Measurements from ENCODE around the gene KLC3. TPM values are rescaled to one million over a fixed set of nuclear protein-coding genes. Genes with fewer than 3 reads are reported as not detected.
A peak's percentile ranks its signal among the peaks of the same experiment; 100 is the strongest.
"Not testable (repeated sequence)": the region's sequence is repeated elsewhere in the genome, so short reads cannot be mapped to it uniquely, and the experiment has no call there.

The KLC3 gene
- total RNA-seq, 1 donor from 2014 or later: not detected

DNA sequence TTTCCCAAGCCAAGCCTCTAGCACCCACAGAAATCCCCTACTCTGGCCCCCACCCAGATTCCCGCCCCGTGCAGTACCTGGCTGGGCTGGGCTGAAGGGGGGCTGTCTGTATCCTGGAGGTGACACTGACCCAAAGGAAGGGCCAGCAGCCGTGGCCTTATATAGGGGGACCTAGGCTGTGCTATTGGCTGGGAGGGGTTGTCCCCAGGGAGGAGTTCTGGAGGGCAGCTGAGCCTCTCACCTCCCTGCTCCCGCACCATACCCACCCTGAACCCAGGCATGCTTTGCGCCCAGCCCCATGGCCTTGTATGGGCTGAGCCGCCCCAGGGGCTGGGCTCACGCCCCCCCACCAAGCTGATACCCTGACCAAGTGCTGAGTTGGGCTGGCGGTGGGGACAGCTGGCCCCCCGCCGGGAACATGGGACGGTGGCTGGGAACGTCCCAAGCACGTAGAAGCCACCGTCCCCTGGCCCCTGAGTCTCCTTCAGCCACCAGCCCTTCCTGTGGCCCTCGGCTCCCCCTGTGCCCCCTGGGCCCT, 17.7 kb upstream of the KLC3 start, which contains the start of gene CKM:
CKM (minus strand) TSS at position 132 of the 538 bp plus-strand sequence. CDS start 3,162 bp downstream, outside the sequence.
- Mint-ChIP-seq H3K4me3 (no peak within 1 kb of the TSS), H3K4me1 (ENCODE audit: low read depth) (no peaks in the 10 kb centered on the region), H3K9me3 (no peaks in the 10 kb centered on the region), H3K36me3 (ENCODE audit: low read depth) (no peaks in the 10 kb centered on the region), H3K27ac (no peak within 1 kb of the TSS), H3K27me3 (ENCODE audit: insufficient read depth) (peaks cover 25% of the 10 kb centered on the region)
- DNase-seq (ENCODE audit: low spot score): no peak
- intact Hi-C loops (cut with micrococcal nuclease): no loop called here

DNA sequence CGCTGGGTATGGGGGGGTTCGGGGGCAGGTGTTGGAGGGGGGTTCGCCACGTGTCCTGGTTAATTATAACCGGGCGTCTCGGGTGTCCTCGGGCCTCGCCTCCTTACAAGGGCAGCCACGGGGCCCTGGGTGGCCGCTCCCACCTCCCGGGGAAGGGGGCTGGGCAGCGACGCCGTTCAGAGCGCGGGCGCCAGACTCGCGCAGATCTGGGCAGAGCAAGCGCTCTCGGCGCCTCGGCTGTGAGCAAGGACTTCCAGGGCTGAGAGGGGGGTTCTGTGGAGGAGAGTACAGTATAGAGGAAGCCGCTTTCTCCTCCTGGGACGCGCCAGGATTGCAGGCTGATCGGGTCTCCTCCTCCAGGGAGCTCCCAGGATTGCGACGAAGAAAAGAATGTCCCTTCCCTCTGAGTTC, 16.9 kb upstream of the KLC3 start:
- Mint-ChIP-seq H3K27me3 (ENCODE audit: insufficient read depth) (peaks cover 22% of the 10 kb centered on the region), H3K9me3 (no peaks in the 10 kb centered on the region), H3K27ac (no peak overlapping the region), H3K36me3 (ENCODE audit: low read depth) (no peaks in the 10 kb centered on the region), H3K4me1 (ENCODE audit: low read depth) (no peaks in the 10 kb centered on the region), H3K4me3 (no peak overlapping the region)
- no peak for DNase-seq (ENCODE audit: low spot score)
- intact Hi-C loops (cut with micrococcal nuclease): no loop called here

DNA sequence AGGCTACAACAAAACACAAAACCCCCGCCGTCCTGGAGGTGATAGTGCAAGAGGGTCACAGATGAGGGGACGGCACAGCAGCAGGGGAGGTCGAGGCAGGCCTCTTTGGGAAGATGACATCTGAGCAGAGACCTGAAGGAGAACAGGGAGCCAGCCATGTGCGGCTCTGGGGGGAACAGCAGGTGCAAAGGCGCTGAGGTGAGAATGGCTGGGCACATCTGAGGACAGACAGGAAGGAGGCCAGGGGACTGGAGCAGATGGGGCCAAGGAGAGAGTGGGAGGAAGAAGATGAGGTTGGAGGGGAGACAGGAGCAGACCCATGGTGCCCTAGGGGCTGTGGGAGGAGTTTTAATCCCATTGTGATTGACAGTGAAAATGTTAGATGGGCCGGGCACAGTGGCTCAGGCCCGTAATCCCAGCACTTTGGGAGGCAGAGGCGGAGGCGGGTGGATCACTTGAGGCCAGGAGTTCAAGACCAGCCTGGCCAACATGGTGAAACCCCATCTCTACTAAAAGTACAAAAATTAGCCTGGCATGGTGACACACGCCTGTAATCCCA, 16.1 kb upstream of the KLC3 start:
- Mint-ChIP-seq H3K4me1 (ENCODE audit: low read depth) (no peaks in the 10 kb centered on the region), H3K27me3 (ENCODE audit: insufficient read depth) (peaks cover 25% of the 10 kb centered on the region), H3K4me3 (no peak overlapping the region), H3K36me3 (ENCODE audit: low read depth) (no peaks in the 10 kb centered on the region), H3K9me3 (no peaks in the 10 kb centered on the region), H3K27ac (no peak overlapping the region)
- DNase-seq (ENCODE audit: low spot score): no peak
- intact Hi-C loops (cut with micrococcal nuclease): no loop called here

DNA sequence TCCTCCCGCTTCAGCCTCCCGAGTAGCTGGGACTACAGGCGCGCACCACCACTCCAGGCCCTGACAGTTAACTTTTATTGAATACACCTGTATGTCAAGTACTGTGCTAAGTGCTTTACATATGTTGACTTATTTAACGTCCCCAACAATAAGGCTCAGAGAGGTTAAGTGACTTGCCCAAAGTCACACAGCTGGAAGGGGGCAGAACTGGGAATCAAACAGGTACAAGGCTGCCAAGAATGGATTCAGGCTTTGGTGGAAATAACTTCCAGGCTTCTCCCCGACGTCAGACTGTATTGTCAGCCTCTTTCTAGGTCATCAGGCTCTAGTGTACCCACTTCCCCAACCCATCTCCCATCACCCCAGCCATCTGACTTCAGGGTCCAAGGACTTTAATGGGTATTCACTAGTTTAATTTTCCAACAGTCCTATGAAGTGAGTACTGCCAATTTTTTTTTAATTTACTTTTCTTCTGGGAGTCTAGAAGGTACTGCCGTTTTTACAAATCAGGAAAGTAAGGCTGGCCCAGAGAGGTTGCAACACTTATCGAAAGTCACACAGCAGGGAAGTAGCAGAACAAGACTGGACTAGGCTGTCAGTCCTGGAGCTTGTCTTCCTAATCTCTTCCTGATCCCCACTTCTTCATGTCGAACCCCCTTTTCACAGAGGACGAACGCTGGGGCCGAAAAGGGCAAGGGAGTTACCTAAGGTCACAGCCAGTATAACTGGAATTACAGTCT, 13.0 kb upstream of the KLC3 start:
- intact Hi-C loops (cut with micrococcal nuclease): no loop called here
- no peaks in the 10 kb centered on the region for H3K4me1 Mint-ChIP-seq (ENCODE audit: low read depth)
- DNase-seq (ENCODE audit: low spot score): no peak
- no peaks in the 10 kb centered on the region for H3K36me3 Mint-ChIP-seq (ENCODE audit: low read depth)
- no peak overlapping the region for H3K27ac Mint-ChIP-seq
- no peaks in the 10 kb centered on the region for H3K9me3 Mint-ChIP-seq
- no peak overlapping the region for H3K4me3 Mint-ChIP-seq
- peaks cover 21% of the 10 kb centered on the region for H3K27me3 Mint-ChIP-seq (ENCODE audit: insufficient read depth)

DNA sequence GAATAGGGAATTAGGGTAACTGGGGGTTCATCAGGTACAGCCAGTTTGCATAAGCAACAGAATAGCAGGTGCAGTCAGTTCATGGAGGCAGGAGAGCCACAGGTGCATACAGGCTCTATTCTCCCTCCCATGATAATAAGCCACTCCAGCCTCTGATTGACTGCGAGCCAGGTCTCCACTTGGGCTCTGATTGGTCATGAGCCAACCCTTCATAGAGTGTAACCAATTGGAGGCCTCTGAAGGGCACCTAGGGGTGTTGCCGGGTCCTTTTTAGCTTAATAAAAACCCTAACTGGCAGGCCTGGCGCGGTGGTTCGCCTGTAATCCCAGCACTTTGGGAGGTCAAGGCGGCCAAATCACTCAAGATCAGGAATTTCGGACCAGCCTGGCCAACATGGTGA, 9.1 kb upstream of the KLC3 start:
- H3K4me3 Mint-ChIP-seq: no peak overlapping the region
- no peak overlapping the region for H3K27ac Mint-ChIP-seq
- H3K27me3 Mint-ChIP-seq (ENCODE audit: insufficient read depth): peaks cover 6% of the 10 kb centered on the region
- no peaks in the 10 kb centered on the region for H3K4me1 Mint-ChIP-seq (ENCODE audit: low read depth)
- H3K9me3 Mint-ChIP-seq: no peaks in the 10 kb centered on the region
- DNase-seq (ENCODE audit: low spot score): no peak
- no peaks in the 10 kb centered on the region for H3K36me3 Mint-ChIP-seq (ENCODE audit: low read depth)
- intact Hi-C loops (cut with micrococcal nuclease): no loop called here

DNA sequence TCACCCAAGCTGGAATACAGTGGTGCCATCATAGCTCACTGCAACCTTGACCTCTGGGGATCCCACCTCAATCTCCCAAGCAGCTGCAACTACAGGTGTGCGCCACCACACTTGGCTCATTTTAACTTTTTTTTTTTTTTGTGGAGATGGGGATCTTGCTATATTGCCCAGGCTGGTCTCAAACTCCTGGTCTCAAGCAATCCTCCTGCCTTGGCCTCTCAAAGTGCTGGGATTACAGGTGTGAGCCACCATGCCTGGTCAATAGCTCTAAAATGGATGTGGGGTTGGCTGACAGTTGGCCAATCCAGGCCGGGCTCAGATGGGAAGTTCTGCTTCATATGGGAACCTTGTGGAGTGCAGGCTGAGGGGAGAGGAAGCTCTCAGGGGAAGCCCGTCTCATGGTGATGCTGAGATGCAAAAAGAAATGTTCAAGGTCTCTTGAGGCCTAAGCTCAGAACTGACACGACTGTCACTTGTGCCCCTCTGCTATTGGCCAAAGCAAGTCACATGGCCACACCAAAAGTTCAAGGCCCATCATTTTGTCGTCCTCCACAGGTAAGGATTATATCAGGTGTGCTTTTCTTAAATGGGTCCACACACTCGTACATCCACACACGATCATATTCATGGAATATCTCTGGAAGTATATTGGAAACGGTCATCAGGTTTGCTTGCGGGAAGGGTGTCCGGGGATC, 6.8 kb upstream of the KLC3 start:
- Mint-ChIP-seq H3K27me3 (ENCODE audit: insufficient read depth) (peaks cover 6% of the 10 kb centered on the region), H3K36me3 (ENCODE audit: low read depth) (no peaks in the 10 kb centered on the region), H3K27ac (no peak overlapping the region), H3K9me3 (no peaks in the 10 kb centered on the region), H3K4me3 (no peak overlapping the region), H3K4me1 (ENCODE audit: low read depth) (no peaks in the 10 kb centered on the region)
- no peak for DNase-seq (ENCODE audit: low spot score)
- intact Hi-C loops (cut with micrococcal nuclease): no loop called here

DNA sequence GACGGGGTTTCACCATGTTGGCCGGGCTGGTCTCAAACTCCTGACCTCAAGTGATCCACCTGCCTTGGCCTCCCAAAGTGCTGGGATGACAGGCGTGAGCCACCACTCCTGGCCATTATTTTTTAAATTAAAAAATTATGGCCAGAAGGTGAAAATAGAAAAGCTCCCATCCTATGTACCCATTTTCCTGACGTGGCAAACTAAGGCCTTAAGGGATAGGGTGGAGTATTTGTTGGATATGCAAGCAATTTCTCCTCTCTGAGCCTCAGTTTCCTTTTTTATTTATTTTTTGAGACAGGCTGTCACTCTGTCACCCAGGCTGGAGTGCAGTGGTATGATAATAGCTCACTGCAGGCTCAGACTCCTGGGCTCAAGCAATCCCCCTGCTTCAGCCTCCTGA, 5.7 kb upstream of the KLC3 start:
- DNase-seq (ENCODE audit: low spot score); intact Hi-C loops (cut with micrococcal nuclease): not testable (repeated sequence)

DNA sequence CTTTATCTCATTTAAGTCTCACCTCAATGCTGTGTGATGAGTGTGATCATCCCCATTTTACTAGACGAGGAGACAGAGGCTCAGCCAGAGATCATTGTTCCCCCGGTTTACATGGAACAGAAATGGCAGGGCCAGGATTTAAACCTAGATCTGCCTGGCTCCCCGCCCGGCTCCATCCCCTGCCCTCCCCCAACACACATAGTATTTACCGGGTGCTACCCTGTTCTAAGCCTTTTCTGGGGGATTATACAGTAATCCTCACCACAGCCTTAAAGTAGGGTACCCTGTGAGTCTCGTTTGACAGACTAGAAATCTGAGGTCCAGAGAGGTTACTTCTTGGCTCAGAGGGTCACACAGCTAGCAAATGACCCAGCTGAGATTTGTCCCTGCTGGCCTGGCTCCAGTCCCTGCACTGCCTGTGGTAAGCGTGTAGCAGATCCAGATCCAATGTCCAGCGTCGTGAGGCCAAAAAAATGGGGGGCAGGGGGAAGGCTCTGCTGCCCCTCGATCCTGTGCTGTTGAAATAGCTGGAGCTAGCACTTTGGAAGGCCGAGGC, 3.8 kb upstream of the KLC3 start:
- DNase-seq (ENCODE audit: low spot score): no peak
- H3K27me3 Mint-ChIP-seq (ENCODE audit: insufficient read depth): peaks cover 5% of the 10 kb centered on the region
- intact Hi-C loops (cut with micrococcal nuclease): no loop called here
- no peaks in the 10 kb centered on the region for H3K36me3 Mint-ChIP-seq (ENCODE audit: low read depth)
- H3K27ac Mint-ChIP-seq: no peak overlapping the region
- H3K4me3 Mint-ChIP-seq: no peak overlapping the region
- peaks cover 6% of the 10 kb centered on the region for H3K4me1 Mint-ChIP-seq (ENCODE audit: low read depth)
- no peaks in the 10 kb centered on the region for H3K9me3 Mint-ChIP-seq

More for the DNA sequence above, 5.7 kb upstream of the KLC3 start:
- H3K9me3 Mint-ChIP-seq; H3K27me3 Mint-ChIP-seq (ENCODE audit: insufficient read depth); H3K4me3 Mint-ChIP-seq; H3K4me1 Mint-ChIP-seq (ENCODE audit: low read depth); H3K27ac Mint-ChIP-seq; H3K36me3 Mint-ChIP-seq (ENCODE audit: low read depth): not testable (repeated sequence)

DNA sequence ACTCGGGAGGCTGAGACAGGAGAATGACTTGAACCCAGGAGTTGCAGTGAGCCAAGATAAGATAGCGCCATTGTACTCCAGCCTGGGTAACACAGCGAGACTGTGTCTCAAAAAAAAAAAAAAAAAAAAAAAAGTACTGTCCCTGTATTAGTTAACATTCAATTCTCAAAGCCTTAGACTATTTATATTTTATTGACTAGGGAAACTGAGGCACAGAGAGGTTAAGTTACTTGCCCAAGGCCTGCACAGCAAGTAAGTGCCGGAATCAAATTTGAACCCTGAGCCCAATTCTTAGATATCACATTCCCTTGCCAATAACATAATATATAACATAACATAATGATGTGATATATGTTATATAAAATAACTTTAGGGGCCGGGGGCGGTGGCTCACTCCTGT, 921 bp upstream of the KLC3 start:
- Mint-ChIP-seq H3K36me3 (ENCODE audit: low read depth) (no peaks in the 10 kb centered on the region), H3K27me3 (ENCODE audit: insufficient read depth) (peaks cover 9% of the 10 kb centered on the region), H3K4me3 (peak overlapping the region; percentile 54), H3K4me1 (ENCODE audit: low read depth) (peaks cover 6% of the 10 kb centered on the region), H3K9me3 (no peaks in the 10 kb centered on the region), H3K27ac (no peak overlapping the region)
- intact Hi-C loops (cut with micrococcal nuclease): loop anchor here (1.0 kb wide), 1 partner anchor 31 kb away; the partner anchor contains the start of gene ERCC2
- no peak for DNase-seq (ENCODE audit: low spot score)

DNA sequence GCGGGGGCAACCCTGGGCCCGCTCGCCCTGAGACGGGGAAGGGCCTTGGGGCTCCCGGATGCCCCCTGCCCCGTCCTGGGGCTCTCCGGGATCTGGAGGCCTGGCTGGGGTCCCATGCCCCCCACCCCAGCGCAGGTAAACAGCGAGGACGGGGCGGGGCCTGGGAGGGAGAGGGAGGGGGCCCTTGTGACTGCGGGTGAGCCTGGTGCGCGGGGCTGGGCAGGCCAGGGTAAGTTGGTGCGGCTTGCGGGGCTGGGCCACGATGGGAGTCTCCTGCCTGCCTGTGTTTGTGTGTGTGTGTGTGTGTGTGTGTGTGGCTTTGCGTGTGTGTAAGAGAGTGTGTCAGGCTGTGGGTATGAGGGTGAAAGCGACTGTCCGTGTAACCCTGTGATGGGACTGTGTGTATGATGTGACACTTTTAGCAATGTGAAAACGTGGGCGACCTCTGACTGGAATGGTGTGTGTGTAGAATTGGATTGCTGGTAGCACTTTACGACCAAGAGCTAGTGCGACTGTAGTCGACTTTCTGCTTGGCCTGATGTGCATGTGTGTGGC, 426 bp downstream of the KLC3 start:
- Mint-ChIP-seq H3K9me3 (no peaks in the 10 kb centered on the region), H3K36me3 (ENCODE audit: low read depth) (no peaks in the 10 kb centered on the region), H3K4me1 (ENCODE audit: low read depth) (peaks cover 6% of the 10 kb centered on the region), H3K4me3 (no peak overlapping the region), H3K27me3 (ENCODE audit: insufficient read depth) (peaks cover 10% of the 10 kb centered on the region), H3K27ac (no peak overlapping the region)
- intact Hi-C loops (cut with micrococcal nuclease): loop anchor here (1.0 kb wide), 1 partner anchor 29 kb away; the partner anchor contains the start of gene ERCC2
- no peak for DNase-seq (ENCODE audit: low spot score)

DNA sequence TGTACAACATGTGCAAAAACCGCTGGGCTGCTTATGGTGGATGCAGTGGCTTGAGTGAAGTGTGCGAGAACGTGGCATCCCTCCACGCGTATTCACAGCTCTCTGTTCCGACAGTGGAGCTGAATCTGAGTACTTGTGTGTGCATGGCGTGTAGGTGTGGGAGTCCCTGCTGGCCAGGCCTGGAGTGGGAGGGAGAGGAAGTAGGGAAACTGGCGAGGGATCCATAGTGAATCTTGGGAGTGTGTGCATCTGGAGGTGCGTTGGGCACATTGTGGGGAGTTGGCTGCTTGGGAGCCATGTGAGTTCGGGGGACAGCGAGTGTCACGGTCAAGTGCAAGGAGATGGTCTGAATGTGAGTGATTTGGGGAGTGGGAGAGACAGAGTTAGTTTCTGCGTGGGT, 2.4 kb downstream of the KLC3 start:
- Mint-ChIP-seq H3K9me3 (no peaks in the 10 kb centered on the region), H3K36me3 (ENCODE audit: low read depth) (no peaks in the 10 kb centered on the region), H3K4me1 (ENCODE audit: low read depth) (peaks cover 6% of the 10 kb centered on the region), H3K27ac (no peak overlapping the region), H3K4me3 (no peak overlapping the region), H3K27me3 (ENCODE audit: insufficient read depth) (peaks cover 10% of the 10 kb centered on the region)
- no peak for DNase-seq (ENCODE audit: low spot score)
- intact Hi-C loops (cut with micrococcal nuclease): no loop called here

DNA sequence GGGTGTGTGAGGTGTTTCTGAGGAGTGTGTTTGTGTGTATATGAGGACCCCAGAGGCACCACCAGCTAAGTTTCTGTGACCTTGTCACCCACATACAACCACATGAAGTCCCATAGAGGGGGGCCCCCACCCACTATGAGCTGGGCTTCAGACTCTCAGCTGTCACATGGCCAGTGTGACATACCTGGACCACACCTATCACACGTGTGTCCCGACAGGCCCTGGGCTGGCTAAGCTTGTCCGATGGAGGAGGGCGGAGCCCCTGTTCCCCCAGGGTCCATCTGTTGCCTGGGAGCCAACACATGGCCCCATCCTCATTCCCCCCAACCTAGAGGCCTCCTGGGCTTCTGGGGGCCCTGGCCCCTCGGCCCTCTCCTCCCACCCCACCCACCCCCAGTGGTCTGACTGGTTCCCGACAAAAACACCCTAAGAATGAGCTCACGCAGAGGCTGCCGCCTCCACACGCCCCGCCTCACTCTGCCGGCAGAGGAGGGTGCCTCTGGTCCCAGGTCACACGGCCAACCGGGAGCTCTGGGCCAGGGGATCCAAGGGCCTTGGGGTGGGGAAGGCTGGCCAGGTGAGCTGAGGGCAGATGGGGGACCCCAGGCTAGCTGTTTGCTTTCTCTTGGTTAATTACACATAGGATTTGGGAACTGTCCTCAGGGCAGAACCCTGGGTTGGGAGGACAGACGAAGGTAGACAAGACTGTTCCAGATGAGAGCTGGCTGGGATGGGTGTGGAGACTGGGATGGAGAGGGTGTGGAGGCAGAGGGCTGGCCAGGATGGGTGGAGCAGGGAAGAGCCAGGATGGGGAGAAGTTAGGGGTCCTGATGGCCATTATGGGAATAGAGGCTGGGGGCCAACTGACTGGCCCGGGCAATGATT, 4.3 kb downstream of the KLC3 start:
- intact Hi-C loops (cut with micrococcal nuclease): no loop called here

More for the DNA sequence above, 4.3 kb downstream of the KLC3 start:
- DNase-seq (ENCODE audit: low spot score): no peak
- H3K27ac Mint-ChIP-seq: peak overlapping the region; percentile 31
- no peaks in the 10 kb centered on the region for H3K36me3 Mint-ChIP-seq (ENCODE audit: low read depth)
- H3K9me3 Mint-ChIP-seq: no peaks in the 10 kb centered on the region
- peaks cover 10% of the 10 kb centered on the region for H3K27me3 Mint-ChIP-seq (ENCODE audit: insufficient read depth)
- H3K4me1 Mint-ChIP-seq (ENCODE audit: low read depth): peaks cover 6% of the 10 kb centered on the region
- no peak overlapping the region for H3K4me3 Mint-ChIP-seq

Measured in activated T-helper 1 cell treated with anti-CD3 and anti-CD28 coated beads, Interleukin-12 subunit alpha, Interleukin-12 subunit beta, Interleukin-2, Interleukin-4 antibody, amounts not matched to agents 30 ng/mL and 10 ng/mL and 1 ng/mL, durations not matched to agents 14 hours and 24 hours and 36 hours (primary cell).